B cell (primary cell): ENCODE measurements around the gene IRGC. TPM values are rescaled to one million over a fixed set of nuclear protein-coding genes. Genes with fewer than 3 reads are reported as not detected.

ENCODE experiments used
- ATAC-seq: fragments of 200-7000 bp; cut with Tn5 transposase; one replicate; pipeline ENCODE4 v1.10.0; 2021; ENCODE audit warnings: low read depth, mild to moderate bottlenecking, moderate number of reproducible peaks, moderate library complexity
- CTCF ChIA-PET: fragments of 350-600 bp; sonication (Branson Sonifier 250); formaldehyde crosslinking; loops from one replicate; lab custom pipeline; 2021; ENCODE audit warnings: antibody characterized with exemption, inconsistent platforms; lab: Charles Lee
- POLR2A ChIA-PET: fragments of 350-600 bp; sonication (Branson Sonifier 250); formaldehyde crosslinking; loops from one replicate; lab custom pipeline; 2021; ENCODE audit warnings: antibody characterized with exemption; lab: Charles Lee
- DNase-seq: peaks from one replicate; pipeline ENCODE4 v3.0.0; 2013
- H2AFZ ChIP-seq: 2 replicates; pipeline ENCODE4 v1.6.1; 2012; ENCODE audit warnings: mild to moderate bottlenecking, low read depth, low read length; ENCODE audit not compliant: insufficient read depth, poor library complexity, severe bottlenecking
- H3K27ac ChIP-seq, 2 donors: 1 replicate in 1 of 2; 2 replicates in 1 of 2; pipeline ENCODE4 v1.5.1; 2012 to 2013; ENCODE audit warnings: low read length in 2 of 2, mild to moderate bottlenecking in 2 of 2, moderate library complexity in 1 of 2
- H3K27me3 ChIP-seq, 4 experiments: fragments of 200-600 bp in 1 of 4; sonication (generic) in 1 of 4; replicated peaks in 1 of 4; 1 replicate in 2 of 4; 2 replicates in 2 of 4; pipeline versions ENCODE4 v1.6.1 to v1.7.0; 2013 to 2016; ENCODE audit warnings: low read length in 3 of 4, mild to moderate bottlenecking in 2 of 4, mixed read lengths in 1 of 4, moderate library complexity in 1 of 4; ENCODE audit not compliant: insufficient read depth in 4 of 4, control insufficient read depth in 3 of 4; ENCODE audit errors: control extremely low read depth in 1 of 4
- H3K36me3 ChIP-seq, 2 experiments: replicated peaks in 1 of 2; 1 replicate in 1 of 2; 2 replicates in 1 of 2; pipeline versions ENCODE4 v1.6.1 to v1.7.1; 2013; ENCODE audit warnings: low read length in 1 of 2; ENCODE audit not compliant: insufficient read depth in 2 of 2, control insufficient read depth in 1 of 2; ENCODE audit errors: control extremely low read depth in 1 of 2, extremely low read depth in 1 of 2
- H3K4me1 ChIP-seq, 2 donors: fragments of 200-600 bp in 1 of 2; sonication (generic) in 1 of 2; 1 replicate in 1 of 2; 2 replicates in 1 of 2; pipeline versions ENCODE4 v1.5.1 to v1.6.1; 2013 to 2017; ENCODE audit warnings: low read length in 2 of 2; ENCODE audit not compliant: control insufficient read depth in 2 of 2, insufficient read depth in 2 of 2
- H3K4me2 ChIP-seq: replicated peaks from 2 replicates; pipeline ENCODE3; 2012; ENCODE audit warnings: mild to moderate bottlenecking, low read depth, low read length; ENCODE audit not compliant: poor library complexity, severe bottlenecking
- H3K4me3 ChIP-seq, 5 experiments: fragments of 200-600 bp in 1 of 5; sonication (generic) in 1 of 5; 1 replicate in 3 of 5; 2 replicates in 2 of 5; pipeline versions ENCODE4 v1.5.1 to v1.7.0; 2011 to 2016; ENCODE audit warnings: low read length in 4 of 5, mild to moderate bottlenecking in 4 of 5, low read depth in 2 of 5, control low read depth in 1 of 5, moderate library complexity in 1 of 5; ENCODE audit not compliant: insufficient read depth in 1 of 5; ENCODE audit errors: control extremely low read depth in 1 of 5, extremely low read depth in 1 of 5
- H3K79me2 ChIP-seq: fragments of 200-600 bp; sonication (generic); one replicate; pipeline ENCODE4 v1.6.0; 2016; ENCODE audit warnings: low read length; ENCODE audit not compliant: control insufficient read depth, insufficient read depth
- H3K9ac ChIP-seq: fragments of 200-600 bp; sonication (generic); 2 replicates; pipeline ENCODE4 v1.6.1; 2017; ENCODE audit warnings: mild to moderate bottlenecking, low read length, moderate library complexity
- H3K9me3 ChIP-seq, 3 donors: one replicate each; pipeline versions ENCODE4 v1.6.1 to v1.7.1; 2013; ENCODE audit warnings: low read length in 2 of 3; ENCODE audit not compliant: control insufficient read depth in 2 of 3, insufficient read depth in 1 of 3; ENCODE audit errors: control extremely low read depth in 1 of 3
- H4K20me1 ChIP-seq: 2 replicates; pipeline ENCODE4 v1.6.0; 2012; ENCODE audit warnings: mild to moderate bottlenecking, low read length; ENCODE audit not compliant: insufficient read depth, control insufficient read depth, poor library complexity, severe bottlenecking
- H3K27ac Mint-ChIP-seq: one replicate; pipeline ENCODE4 v1.8.0; 2021; ENCODE audit warnings: mixed read lengths
- H3K27me3 Mint-ChIP-seq: one replicate; pipeline ENCODE4 v1.8.0; 2021; ENCODE audit warnings: mixed read lengths
- H3K4me1 Mint-ChIP-seq: one replicate; pipeline ENCODE4 v1.8.0; 2021; ENCODE audit warnings: mixed read lengths
- H3K4me3 Mint-ChIP-seq: one replicate; pipeline ENCODE4 v1.8.0; 2021; ENCODE audit warnings: mixed read lengths
- H3K9me3 Mint-ChIP-seq: one replicate; pipeline ENCODE4 v1.8.0; 2022; ENCODE audit warnings: mixed read lengths; ENCODE audit not compliant: insufficient read depth
- EZH2 ChIP-seq: IDR thresholded peaks from 2 replicates; pipeline ENCODE4 v1.6.1; 2012; ENCODE audit warnings: borderline replicate concordance, low read depth, mild to moderate bottlenecking, moderate library complexity, low read length; ENCODE audit not compliant: insufficient read depth, poor library complexity, severe bottlenecking
- WGBS: methylation state at CpG from one replicate; pipeline ENCODE4 v1.1.5; 2013; ENCODE audit warnings: missing lambda C conversion rate; ENCODE audit not compliant: insufficient coverage; 5-methylcytosine and 5-hydroxymethylcytosine counted together
- intact Hi-C: fragments of 100-400 bp; cut with micrococcal nuclease; formaldehyde crosslinking; loops from one replicate; pipeline ENCODE4 v1.10.0; 2022
- polyA plus RNA-seq: library from polyadenylated mRNA; depleted of rRNA; stranded (reverse); fragments of >200 nt; gene quantifications from 2 replicates; pipeline ENCODE4 v1.2.3, GENCODE V29; 2012
- total RNA-seq, 2 donors: library from RNA; stranded (reverse); fragments of 120-200 nt in 1 of 2; gene quantifications; 1 replicate in 1 of 2; 2 replicates in 1 of 2; pipeline versions ENCODE4 v1.2.3 to v1.2.4, GENCODE V29; 2013 to 2022
- TF ChIP-seq, protein P1 (sequence below): fragments of 200-600 bp; IDR thresholded peaks from one replicate; pipeline ENCODE4 v1.8.0; 2022; ENCODE audit warnings: antibody characterized with exemption, mild to moderate bottlenecking

Gene IRGC
- total and polyA plus RNA-seq, 2 donors (not counting 1 experiment from before 2014, with no cell fraction given): not detected

DNA sequence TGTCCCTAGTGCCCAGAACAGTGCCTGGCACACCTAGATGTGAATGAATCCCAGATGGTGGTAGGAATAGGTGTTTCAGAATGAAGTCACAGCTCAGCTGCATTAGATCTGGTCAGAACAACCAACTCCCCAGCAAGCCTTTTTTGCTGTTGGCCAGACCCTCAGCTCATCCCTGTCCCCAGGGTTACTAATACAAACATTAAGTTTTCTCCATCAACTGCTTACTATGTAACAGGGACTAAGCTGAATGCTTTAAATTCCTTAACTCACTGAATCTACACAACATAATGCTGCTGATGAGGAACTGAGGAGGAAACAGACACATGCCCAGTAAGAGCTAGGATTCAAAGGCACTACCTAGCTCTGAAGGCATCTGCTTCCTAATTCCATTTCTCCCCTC is 20.1 kb downstream of the IRGC start:
- ChIA-PET CTCF (interaction anchor here (1.4 to 2.4 kb wide), 3 partner anchors 9 to 289 kb away, joined by 3 to 16 read pairs (median 3); no protein-coding TSS in a partner anchor), POLR2A (no interaction called here)
- Mint-ChIP-seq H3K9me3 (no peaks in the 10 kb centered on the region), H3K27me3 (no peaks in the 10 kb centered on the region), H3K4me1 (peaks cover 4% of the 10 kb centered on the region), H3K27ac (no peak overlapping the region), H3K4me3 (no peak overlapping the region)
- Histone ChIP-seq H3K79me2 (no peaks in the 10 kb centered on the region), H3K9me3 (no peaks in the 10 kb centered on the region), H4K20me1 (no peaks in the 10 kb centered on the region), H3K9ac (no peak overlapping the region), H3K4me1 (no peaks in the 10 kb centered on the region), H3K27ac (no peak overlapping the region), H3K27me3 (no peaks in the 10 kb centered on the region), H3K36me3 (peaks cover 2 to 95% of the 10 kb centered on the region in 2 experiments), H2AFZ (no peak overlapping the region), H3K4me3 (no peak overlapping the region), H3K4me2 (no peak overlapping the region)
- no peak for TF ChIP-seq EZH2
- TF ChIP-seq, protein P1, sequence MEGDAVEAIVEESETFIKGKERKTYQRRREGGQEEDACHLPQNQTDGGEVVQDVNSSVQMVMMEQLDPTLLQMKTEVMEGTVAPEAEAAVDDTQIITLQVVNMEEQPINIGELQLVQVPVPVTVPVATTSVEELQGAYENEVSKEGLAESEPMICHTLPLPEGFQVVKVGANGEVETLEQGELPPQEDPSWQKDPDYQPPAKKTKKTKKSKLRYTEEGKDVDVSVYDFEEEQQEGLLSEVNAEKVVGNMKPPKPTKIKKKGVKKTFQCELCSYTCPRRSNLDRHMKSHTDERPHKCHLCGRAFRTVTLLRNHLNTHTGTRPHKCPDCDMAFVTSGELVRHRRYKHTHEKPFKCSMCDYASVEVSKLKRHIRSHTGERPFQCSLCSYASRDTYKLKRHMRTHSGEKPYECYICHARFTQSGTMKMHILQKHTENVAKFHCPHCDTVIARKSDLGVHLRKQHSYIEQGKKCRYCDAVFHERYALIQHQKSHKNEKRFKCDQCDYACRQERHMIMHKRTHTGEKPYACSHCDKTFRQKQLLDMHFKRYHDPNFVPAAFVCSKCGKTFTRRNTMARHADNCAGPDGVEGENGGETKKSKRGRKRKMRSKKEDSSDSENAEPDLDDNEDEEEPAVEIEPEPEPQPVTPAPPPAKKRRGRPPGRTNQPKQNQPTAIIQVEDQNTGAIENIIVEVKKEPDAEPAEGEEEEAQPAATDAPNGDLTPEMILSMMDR: no peak
- DNase-seq: no peak
- ATAC-seq: no peak
- intact Hi-C loops: no loop called here

- no peaks in the 10 kb centered on the region for H3K27me3 Mint-ChIP-seq
- H3K4me1 Mint-ChIP-seq: peaks cover 2% of the 10 kb centered on the region
- H3K79me2 ChIP-seq: no peaks in the 10 kb centered on the region
- intact Hi-C loops: no loop called here
- POLR2A ChIA-PET: no interaction called here
- no peaks in the 10 kb centered on the region for H3K9me3 Mint-ChIP-seq
- ATAC-seq (no peak), DNase-seq (no peak)
- CTCF ChIA-PET: interaction anchor here (0.7 kb wide), 1 partner anchor 86 kb away, joined by 3 read pairs; no protein-coding TSS in a partner anchor
- no peaks in the 10 kb centered on the region for H3K4me1 ChIP-seq
- no peak overlapping the region for H3K9ac ChIP-seq
- H3K4me2 ChIP-seq: no peak overlapping the region
- 86% methylated on average over 5 of the region's 5 CpGs for WGBS
- peaks cover 2 to 95% of the 10 kb centered on the region in 2 experiments for H3K36me3 ChIP-seq
- H4K20me1 ChIP-seq: no peaks in the 10 kb centered on the region
- TF ChIP-seq, protein P1: no peak
- TF ChIP-seq EZH2: no peak
- no peak overlapping the region for H3K27ac ChIP-seq
- no peak overlapping the region for H3K4me3 Mint-ChIP-seq
- no peak overlapping the region for H3K27ac Mint-ChIP-seq
- no peaks in the 10 kb centered on the region for H3K9me3 ChIP-seq
- no peaks in the 10 kb centered on the region for H3K27me3 ChIP-seq
- no peak overlapping the region for H2AFZ ChIP-seq
- no peak overlapping the region for H3K4me3 ChIP-seq
Measured at GRCh38 chr19:43738780-43739211, 22.9 kb downstream of the IRGC start.
